Mesendoderm (in vitro differentiated cells): ENCODE results near the gene RBBP9. TPM values are rescaled to one million over a fixed set of nuclear protein-coding genes. Genes with fewer than 3 reads are reported as not detected.
A peak's percentile ranks its signal among the peaks of the same experiment; 100 is the strongest.

Experiments
- DNase-seq: peaks from one replicate; pipeline ENCODE4 v3.0.0; 2013
- H2AK5ac ChIP-seq: 2 replicates; pipeline ENCODE4 v1.6.1; 2013; ENCODE audit warnings: low read length, inconsistent platforms
- H2BK120ac ChIP-seq: 2 replicates; pipeline ENCODE4 v1.6.1; 2013; ENCODE audit warnings: low read depth, mild to moderate bottlenecking, low read length, moderate library complexity, mixed read lengths
- H2BK15ac ChIP-seq: replicated peaks from 2 replicates; pipeline ENCODE4 v1.6.1; 2013; ENCODE audit warnings: low read depth, mild to moderate bottlenecking, moderate library complexity
- H2BK5ac ChIP-seq: 2 replicates; pipeline ENCODE4 v1.6.1; 2013; ENCODE audit warnings: low read length, inconsistent platforms
- H3K18ac ChIP-seq: 2 replicates; pipeline ENCODE4 v1.6.1; 2013; ENCODE audit warnings: mild to moderate bottlenecking, low read length, mixed read lengths
- H3K23ac ChIP-seq: one replicate; pipeline ENCODE4 v1.6.1; 2013; ENCODE audit warnings: low read length
- H3K27ac ChIP-seq: 2 replicates; pipeline ENCODE4 v1.5.1; 2013; ENCODE audit warnings: low read depth, mild to moderate bottlenecking, inconsistent platforms, low read length, moderate library complexity
- H3K27me3 ChIP-seq: 2 replicates; pipeline ENCODE4 v1.6.1; 2013; ENCODE audit warnings: low read length, control low read depth, mild to moderate bottlenecking, inconsistent platforms; ENCODE audit not compliant: insufficient read depth, poor library complexity
- H3K36me3 ChIP-seq: 2 replicates; pipeline ENCODE4 v1.6.1; 2013; ENCODE audit warnings: low read length, inconsistent platforms; ENCODE audit not compliant: control insufficient read depth, insufficient read depth
- H3K4ac ChIP-seq: one replicate; pipeline ENCODE4 v1.6.1; 2013; ENCODE audit warnings: low read depth, mild to moderate bottlenecking, low read length, moderate library complexity
- H3K4me1 ChIP-seq: 2 replicates; pipeline ENCODE4 v1.6.1; 2013; ENCODE audit warnings: low read depth, low read length, inconsistent platforms; ENCODE audit not compliant: control insufficient read depth
- H3K4me2 ChIP-seq: 2 replicates; pipeline ENCODE4 v1.6.1; 2013; ENCODE audit warnings: low read length
- H3K4me3 ChIP-seq: 2 replicates; pipeline ENCODE4 v1.5.1; 2013; ENCODE audit warnings: mild to moderate bottlenecking, low read length
- H3K56ac ChIP-seq: one replicate; pipeline ENCODE4 v1.6.1; 2013; ENCODE audit warnings: low read length
- H3K79me1 ChIP-seq: 2 replicates; pipeline ENCODE4 v1.6.1; 2013; ENCODE audit warnings: low read length, inconsistent platforms
- H3K79me2 ChIP-seq: 2 replicates; pipeline ENCODE4 v1.6.1; 2013; ENCODE audit warnings: mild to moderate bottlenecking, low read length; ENCODE audit not compliant: control insufficient read depth, insufficient read depth
- H3K9ac ChIP-seq: 2 replicates; pipeline ENCODE4 v1.6.1; 2013; ENCODE audit warnings: low read length, inconsistent platforms
- H4K5ac ChIP-seq: one replicate; pipeline ENCODE4 v1.6.1; 2013; ENCODE audit warnings: low read length
- H4K8ac ChIP-seq: one replicate; pipeline ENCODE4 v1.6.1; 2013; ENCODE audit warnings: low read depth, mild to moderate bottlenecking, control low read depth, low read length, moderate library complexity
- WGBS: extraction: QIAGEN DNeasy Blood & Tissue Kit; methylation state at CpG from one replicate; pipeline ENCODE4 v1.1.7; 2013; ENCODE audit warnings: low lambda C conversion rate, missing lambda C conversion rate; ENCODE audit not compliant: insufficient coverage; ENCODE audit errors: extremely low coverage; 5-methylcytosine and 5-hydroxymethylcytosine counted together
- polyA plus RNA-seq, 2 experiments: library from polyadenylated mRNA; stranded (reverse); fragments of 200-250 nt; gene quantifications; one replicate each; pipeline ENCODE4 v1.2.3, GENCODE V29; 2013

Gene RBBP9
- 8.6 TPM for polyA plus RNA-seq (2013, experiment 1 of 2)
- polyA plus RNA-seq (2013, experiment 2 of 2), result 9.3 TPM

- H2BK5ac ChIP-seq, result peak within 1 kb of the TSS; percentile 40
- H3K36me3 ChIP-seq, result no peaks in the 10 kb centered on the region
- no peak within 1 kb of the TSS for H4K5ac ChIP-seq
- no peak within 1 kb of the TSS for H2BK15ac ChIP-seq
- peak within 1 kb of the TSS; percentile 17 for H3K4me2 ChIP-seq
- peak within 1 kb of the TSS; percentile 99 for H3K56ac ChIP-seq
- peak within 1 kb of the TSS; percentile 61 for H3K27ac ChIP-seq
- WGBS, result no CpG with 5 or more reads among the region's 31 CpGs
- H3K4me3 ChIP-seq, result peak within 1 kb of the TSS; percentile 83
- H3K4me1 ChIP-seq, result no peaks in the 10 kb centered on the region
- H3K23ac ChIP-seq, result no peak within 1 kb of the TSS
- peak within 1 kb of the TSS; percentile 69 for H4K8ac ChIP-seq
- H3K9ac ChIP-seq, result peak within 1 kb of the TSS; percentile 87
- H3K18ac ChIP-seq, result no peak within 1 kb of the TSS
- no peaks in the 10 kb centered on the region for H3K79me1 ChIP-seq
- no peaks in the 10 kb centered on the region for H3K27me3 ChIP-seq
- no peak within 1 kb of the TSS for H3K4ac ChIP-seq
- peak; percentile 92 for DNase-seq
- no peaks in the 10 kb centered on the region for H3K79me2 ChIP-seq
- H2BK120ac ChIP-seq, result no peak within 1 kb of the TSS
- H2AK5ac ChIP-seq, result no peak within 1 kb of the TSS
Measured at GRCh38 chr20:18496740-18497592, at the start of gene RBBP9. TSS of gene RBBP9 (minus strand) at chr20:18497225. CDS start at chr20:18497167, 58 bp downstream.

DNA sequence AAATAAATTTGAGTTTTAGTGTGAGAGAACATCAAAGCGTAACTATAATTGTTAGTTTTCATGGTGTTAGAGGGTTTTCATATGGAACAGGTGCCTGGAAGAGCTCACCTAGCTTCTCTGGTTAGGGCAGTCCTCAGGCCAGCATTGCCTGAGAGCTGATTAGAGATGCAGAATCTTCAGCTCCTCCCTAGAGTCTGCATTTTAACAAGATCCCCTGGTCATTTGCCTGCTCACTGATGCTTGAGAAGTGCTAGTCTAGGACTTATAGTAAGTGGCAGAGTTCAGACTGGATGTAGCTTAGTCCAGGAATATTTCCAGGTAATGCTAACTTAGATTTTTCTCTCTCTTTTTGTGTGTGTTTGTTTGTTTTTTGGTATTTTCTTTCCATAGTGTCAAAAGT lies 48.5 kb upstream of the RBBP9 start:
- Histone ChIP-seq H3K4me3 (no peak overlapping the region), H3K27ac (no peak overlapping the region), H3K18ac (no peak overlapping the region), H3K4me2 (no peak overlapping the region), H3K79me2 (no peaks in the 10 kb centered on the region), H3K56ac (no peak overlapping the region), H3K36me3 (peaks cover 4% of the 10 kb centered on the region), H3K27me3 (no peaks in the 10 kb centered on the region), H2BK15ac (no peak overlapping the region), H3K4ac (no peak overlapping the region), H2BK120ac (no peak overlapping the region), H3K23ac (no peak overlapping the region), H3K9ac (no peak overlapping the region), H3K4me1 (no peaks in the 10 kb centered on the region), H4K8ac (no peak overlapping the region), H2AK5ac (no peak overlapping the region), H4K5ac (no peak overlapping the region), H3K79me1 (no peaks in the 10 kb centered on the region), H2BK5ac (no peak overlapping the region)
- WGBS, result no CpG with 5 or more reads among the region's 1 CpG
- no peak for DNase-seq

DNA sequence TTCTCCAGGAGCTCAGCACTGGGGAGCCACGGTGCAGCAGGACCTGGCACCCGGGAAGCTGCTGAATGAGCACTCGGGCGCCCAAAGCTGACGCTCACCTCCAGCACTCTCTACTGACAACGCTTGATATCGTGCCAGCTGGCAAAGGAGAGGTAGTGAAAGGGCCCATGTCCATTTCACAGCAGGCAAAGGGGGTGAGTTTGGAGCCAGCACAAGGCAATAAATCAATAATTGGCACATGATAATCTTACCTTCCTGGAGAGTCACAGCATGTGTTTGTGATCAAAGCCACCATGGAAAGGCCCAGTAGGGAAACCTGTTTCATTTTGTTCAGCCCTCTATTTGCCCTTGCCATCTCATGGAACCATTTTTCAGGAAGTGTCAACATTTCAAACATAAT lies 46.9 kb upstream of the RBBP9 start:
- Histone ChIP-seq H3K36me3 (peaks cover 4% of the 10 kb centered on the region), H2BK120ac (no peak overlapping the region), H3K4me2 (no peak overlapping the region)

DNA sequence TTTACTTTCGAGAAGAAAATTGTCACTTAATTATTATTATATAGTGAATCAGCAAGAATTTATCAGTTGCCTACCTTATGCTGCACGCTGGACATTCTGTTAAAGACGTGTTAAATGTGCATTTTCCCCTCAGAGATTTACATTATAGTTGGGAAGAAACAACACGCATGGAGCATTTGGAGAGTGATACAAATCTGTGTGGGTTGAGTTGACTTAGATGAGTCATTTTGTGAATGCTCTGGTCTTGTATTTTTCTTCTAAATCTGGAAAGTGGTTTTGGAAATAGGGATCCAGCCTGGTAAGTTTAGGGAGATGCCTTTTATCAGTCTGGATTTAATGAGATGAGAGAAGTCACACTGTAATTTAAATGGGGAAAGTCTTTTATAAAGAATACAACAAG lies 46.2 kb upstream of the RBBP9 start:
- Histone ChIP-seq H3K4me3 (no peak overlapping the region), H3K79me2 (no peaks in the 10 kb centered on the region), H4K8ac (no peak overlapping the region), H2AK5ac (no peak overlapping the region), H3K27ac (no peak overlapping the region), H3K23ac (no peak overlapping the region), H3K36me3 (peaks cover 2% of the 10 kb centered on the region), H2BK120ac (no peak overlapping the region), H3K56ac (no peak overlapping the region), H3K79me1 (no peaks in the 10 kb centered on the region), H3K4me1 (no peaks in the 10 kb centered on the region), H3K4ac (no peak overlapping the region), H2BK5ac (no peak overlapping the region), H4K5ac (no peak overlapping the region), H3K27me3 (no peaks in the 10 kb centered on the region), H3K18ac (no peak overlapping the region), H3K9ac (no peak overlapping the region), H2BK15ac (no peak overlapping the region), H3K4me2 (no peak overlapping the region)
- DNase-seq, result no peak
- WGBS, result no CpG with 5 or more reads among the region's 4 CpGs

More for the DNA sequence above, 46.9 kb upstream of the RBBP9 start:
- H3K4me1 ChIP-seq, result no peaks in the 10 kb centered on the region
- no CpG with 5 or more reads among the region's 7 CpGs for WGBS
- no peak overlapping the region for H3K9ac ChIP-seq
- no peak for DNase-seq
- no peak overlapping the region for H4K5ac ChIP-seq
- H3K79me1 ChIP-seq, result no peaks in the 10 kb centered on the region
- no peak overlapping the region for H3K56ac ChIP-seq
- no peak overlapping the region for H3K27ac ChIP-seq
- H2BK5ac ChIP-seq, result no peak overlapping the region
- H3K18ac ChIP-seq, result no peak overlapping the region
- H3K4ac ChIP-seq, result no peak overlapping the region
- no peak overlapping the region for H3K4me3 ChIP-seq
- no peak overlapping the region for H2AK5ac ChIP-seq
- H3K27me3 ChIP-seq, result no peaks in the 10 kb centered on the region
- H3K23ac ChIP-seq, result no peak overlapping the region
- no peaks in the 10 kb centered on the region for H3K79me2 ChIP-seq
- no peak overlapping the region for H2BK15ac ChIP-seq
- H4K8ac ChIP-seq, result no peak overlapping the region

DNA sequence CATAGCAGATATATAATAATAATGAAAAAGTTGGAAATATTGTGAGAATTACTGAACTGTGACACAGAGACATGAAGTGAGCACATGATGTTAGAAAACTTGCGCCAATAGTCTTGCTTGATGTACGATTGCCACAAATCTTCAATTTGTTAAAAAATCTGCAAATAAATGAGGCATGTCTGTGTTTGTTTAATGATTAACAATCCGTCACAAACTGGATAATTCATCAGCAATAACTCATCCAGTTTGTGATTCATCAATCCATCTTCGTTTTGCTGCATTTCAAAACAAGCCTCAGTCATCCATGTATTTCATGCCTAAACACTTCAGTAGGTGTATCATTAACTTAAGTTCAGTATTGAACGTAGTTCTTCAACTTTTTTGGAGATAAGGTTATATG lies 44.7 kb upstream of the RBBP9 start:
- Histone ChIP-seq H3K4me1 (no peaks in the 10 kb centered on the region), H2BK120ac (no peak overlapping the region), H3K79me1 (no peaks in the 10 kb centered on the region), H3K79me2 (no peaks in the 10 kb centered on the region), H3K4me2 (no peak overlapping the region), H3K9ac (no peak overlapping the region), H2AK5ac (no peak overlapping the region), H3K18ac (no peak overlapping the region), H3K4ac (no peak overlapping the region), H3K56ac (no peak overlapping the region), H3K27me3 (no peaks in the 10 kb centered on the region), H3K36me3 (peaks cover 2% of the 10 kb centered on the region), H2BK5ac (no peak overlapping the region), H4K8ac (no peak overlapping the region), H3K23ac (no peak overlapping the region), H3K4me3 (no peak overlapping the region), H2BK15ac (no peak overlapping the region), H4K5ac (no peak overlapping the region), H3K27ac (no peak overlapping the region)
- no peak for DNase-seq
- WGBS, result no CpG with 5 or more reads among the region's 5 CpGs
